GM12873 (cell line): ENCODE data around the gene COL19A1.

Experiments
- TF ChIP-seq, protein P1 (sequence below): IDR thresholded peaks from 2 replicates; pipeline ENCODE4 v1.5.1; 2012; ENCODE audit warnings: low read depth, mild to moderate bottlenecking, moderate library complexity, low read length, control low read depth; ENCODE audit not compliant: insufficient read depth; ENCODE audit errors: missing control alignments

The COL19A1 gene

DNA sequence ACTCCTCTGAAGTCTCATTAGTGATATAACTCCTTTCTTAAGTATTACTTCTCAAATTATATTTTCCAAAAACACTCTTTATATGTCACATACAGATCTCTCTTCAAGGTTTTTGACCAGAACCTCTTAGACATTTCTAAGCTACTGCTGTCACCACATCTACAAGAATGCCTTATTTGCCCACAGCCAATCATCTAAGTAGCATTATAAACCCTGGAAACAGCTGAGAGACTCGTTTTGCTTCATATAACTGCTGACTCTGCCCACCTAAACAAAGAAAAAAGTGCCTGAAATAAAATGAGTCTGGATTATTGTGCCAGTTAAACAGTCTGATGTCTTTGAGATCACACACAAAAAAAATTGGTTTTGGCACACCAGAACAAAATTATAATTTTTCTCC lies 270.6 kb downstream of the COL19A1 start:
- TF ChIP-seq, protein P1, sequence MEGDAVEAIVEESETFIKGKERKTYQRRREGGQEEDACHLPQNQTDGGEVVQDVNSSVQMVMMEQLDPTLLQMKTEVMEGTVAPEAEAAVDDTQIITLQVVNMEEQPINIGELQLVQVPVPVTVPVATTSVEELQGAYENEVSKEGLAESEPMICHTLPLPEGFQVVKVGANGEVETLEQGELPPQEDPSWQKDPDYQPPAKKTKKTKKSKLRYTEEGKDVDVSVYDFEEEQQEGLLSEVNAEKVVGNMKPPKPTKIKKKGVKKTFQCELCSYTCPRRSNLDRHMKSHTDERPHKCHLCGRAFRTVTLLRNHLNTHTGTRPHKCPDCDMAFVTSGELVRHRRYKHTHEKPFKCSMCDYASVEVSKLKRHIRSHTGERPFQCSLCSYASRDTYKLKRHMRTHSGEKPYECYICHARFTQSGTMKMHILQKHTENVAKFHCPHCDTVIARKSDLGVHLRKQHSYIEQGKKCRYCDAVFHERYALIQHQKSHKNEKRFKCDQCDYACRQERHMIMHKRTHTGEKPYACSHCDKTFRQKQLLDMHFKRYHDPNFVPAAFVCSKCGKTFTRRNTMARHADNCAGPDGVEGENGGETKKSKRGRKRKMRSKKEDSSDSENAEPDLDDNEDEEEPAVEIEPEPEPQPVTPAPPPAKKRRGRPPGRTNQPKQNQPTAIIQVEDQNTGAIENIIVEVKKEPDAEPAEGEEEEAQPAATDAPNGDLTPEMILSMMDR: no peak

DNA sequence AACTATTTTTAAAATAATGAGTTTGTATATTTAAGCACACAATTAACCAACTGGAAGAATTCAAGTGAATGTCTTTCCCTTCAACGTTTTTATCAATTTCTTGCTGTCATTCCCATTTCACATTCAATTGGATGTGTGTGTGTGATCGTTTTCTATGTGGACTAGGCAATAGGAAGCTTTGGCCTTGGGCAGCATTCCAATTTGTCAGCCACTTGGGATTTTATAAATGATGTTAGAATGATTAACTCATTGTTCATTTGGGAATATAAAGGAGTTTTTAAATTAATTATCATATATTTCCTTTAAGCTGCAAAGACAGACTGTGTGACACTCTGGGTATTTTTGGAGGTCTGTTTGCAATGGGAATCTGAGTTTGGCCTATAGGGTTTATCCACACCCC lies 274.1 kb downstream of the COL19A1 start:
- TF ChIP-seq, protein P1: no peak

DNA sequence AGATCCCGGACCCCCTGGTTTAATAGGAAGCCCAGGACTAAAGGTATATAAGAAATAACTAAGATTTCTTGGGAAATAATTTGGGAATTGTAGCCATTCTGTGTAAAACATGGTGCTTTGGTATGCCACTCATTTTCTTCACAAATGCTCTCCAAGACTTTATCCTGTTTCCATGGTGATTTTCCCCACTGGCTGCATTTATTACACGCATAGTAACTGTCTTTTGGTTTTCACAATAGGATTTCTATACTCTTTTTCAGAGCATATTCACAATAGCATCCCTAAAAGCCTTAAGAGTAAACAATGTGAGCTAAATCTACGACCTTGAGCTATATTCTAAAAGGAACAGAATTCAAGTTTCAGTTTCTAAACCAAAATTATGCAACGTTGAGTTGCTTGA lies 275.7 kb downstream of the COL19A1 start:
- TF ChIP-seq, protein P1: no peak

DNA sequence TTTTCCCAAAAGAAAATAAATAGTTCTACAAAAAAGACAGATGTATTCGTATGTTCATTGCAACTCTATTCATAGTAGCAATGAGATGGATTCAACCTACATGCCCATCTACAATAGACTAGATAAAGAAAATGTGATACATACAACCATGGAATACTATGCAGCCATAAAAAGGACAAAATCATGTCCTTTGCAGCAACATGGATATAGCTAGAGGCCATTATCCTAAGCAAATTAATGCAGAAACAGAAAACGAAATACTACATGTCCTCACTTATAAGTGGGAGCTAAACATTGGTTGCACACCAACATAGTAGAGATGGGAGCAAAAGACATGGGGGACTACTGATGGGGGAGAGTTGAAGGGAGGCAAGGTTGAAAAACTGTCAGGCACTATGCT lies 278.8 kb downstream of the COL19A1 start:
- TF ChIP-seq, protein P1: no peak

DNA sequence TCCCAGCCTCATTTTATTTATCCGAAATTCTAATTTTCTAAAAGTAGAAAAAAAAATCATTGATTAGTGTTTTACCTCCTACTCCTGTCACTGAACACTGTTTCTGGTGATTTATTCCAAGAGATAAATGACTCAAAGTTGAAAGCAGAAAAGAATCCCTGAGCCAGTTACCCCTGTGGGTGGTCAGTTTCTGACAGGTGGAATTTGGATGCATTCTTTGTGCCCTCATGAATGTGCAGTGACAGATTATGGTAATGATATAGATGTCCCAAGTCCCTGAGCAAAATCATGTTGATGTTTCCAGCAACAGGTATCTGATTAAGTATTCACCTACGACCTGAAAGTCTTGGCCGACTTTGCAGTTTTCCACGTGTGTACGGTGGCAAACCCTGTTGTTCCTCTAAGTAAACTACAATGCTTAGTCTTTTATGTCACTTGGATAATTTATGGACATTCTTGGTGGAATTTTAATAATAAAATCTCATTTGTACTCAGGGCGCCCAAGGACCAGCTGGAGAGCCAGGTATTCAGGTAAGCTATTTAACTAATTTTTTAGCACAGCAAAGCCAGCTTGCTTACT lies 282.9 kb downstream of the COL19A1 start:
- TF ChIP-seq, protein P1: no peak

DNA sequence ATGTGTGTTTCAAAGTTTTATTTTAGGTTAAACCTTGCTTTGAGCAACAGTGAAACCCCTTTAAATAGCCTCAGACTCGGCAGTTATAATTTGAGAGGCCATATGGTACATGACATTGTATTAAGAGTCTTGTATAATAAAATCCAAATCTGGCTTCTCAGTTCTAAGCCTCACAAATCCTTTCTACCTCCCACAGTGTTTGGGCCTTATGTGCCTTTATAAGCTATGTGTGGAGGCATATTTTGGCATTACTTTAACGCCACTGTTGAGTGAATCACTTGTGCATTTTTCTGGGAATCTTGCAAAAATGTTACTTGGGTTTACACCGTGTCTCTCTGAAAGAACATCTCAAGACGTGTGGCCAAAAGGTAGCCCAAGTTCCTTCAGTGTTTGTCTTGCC lies 284.2 kb downstream of the COL19A1 start:
- TF ChIP-seq, protein P1: no peak

DNA sequence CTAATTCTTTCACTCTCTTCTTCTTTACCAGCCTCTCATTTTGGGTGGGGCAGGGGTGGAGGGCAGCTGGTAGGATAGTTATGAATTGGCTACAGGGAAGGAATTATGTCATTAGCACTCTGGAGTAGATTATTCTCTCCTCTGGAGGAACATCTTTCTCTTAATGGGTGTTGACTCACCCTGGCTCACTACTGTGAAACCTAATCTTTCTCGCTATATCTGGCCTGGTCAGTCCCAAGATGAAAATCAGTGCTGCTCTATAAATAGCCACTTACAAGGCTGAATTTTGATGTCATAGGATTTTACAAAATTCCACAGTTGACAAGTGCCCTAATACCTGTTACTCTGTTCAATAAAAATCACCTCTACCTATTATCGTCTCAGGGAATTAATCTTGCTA lies 285.3 kb downstream of the COL19A1 start:
- TF ChIP-seq, protein P1: no peak
